ENCODE results near the gene ANGPTL5. TPM values are rescaled to one million over a fixed set of nuclear protein-coding genes. Genes with fewer than 3 reads are reported as not detected.

The ANGPTL5 gene
- total RNA-seq, 2 donors from 2014 or later: 0.57 TPM; not detected in 1

GRCh38 chr11:101881586-101881985 is 34.7 kb downstream of the ANGPTL5 start:
- H3K4me3 ChIP-seq: no peak overlapping the region
- 83% methylated on average over 2 of the region's 2 CpGs for WGBS
- DNase-seq (ENCODE audit: low spot score): no peak
- no peaks in the 10 kb centered on the region for H3K9me3 ChIP-seq
- H3K4me1 ChIP-seq (replicated peaks): no peaks in the 10 kb centered on the region
- no peaks in the 10 kb centered on the region for H3K36me3 ChIP-seq
- H3K27me3 ChIP-seq (replicated peaks; ENCODE audit: insufficient read depth): no peaks in the 10 kb centered on the region
- TF ChIP-seq POLR2A (IDR thresholded peaks at IDR 0.05) (no peak), POLR2AphosphoS5 (IDR thresholded peaks at IDR 0.05) (no peak), CTCF (IDR thresholded peaks at IDR 0.05) (no peak)
- intact Hi-C loops (cut with DNase I): no loop called here
- H3K27ac ChIP-seq: no peak overlapping the region

- TF ChIP-seq POLR2A (IDR thresholded peaks at IDR 0.05): no peak
- TF ChIP-seq POLR2AphosphoS5 (IDR thresholded peaks at IDR 0.05): no peak
- TF ChIP-seq CTCF (IDR thresholded peaks at IDR 0.05): no peak
Observed at GRCh38 chr11:101880222-101880621, 36.1 kb downstream of the ANGPTL5 start.

DNA sequence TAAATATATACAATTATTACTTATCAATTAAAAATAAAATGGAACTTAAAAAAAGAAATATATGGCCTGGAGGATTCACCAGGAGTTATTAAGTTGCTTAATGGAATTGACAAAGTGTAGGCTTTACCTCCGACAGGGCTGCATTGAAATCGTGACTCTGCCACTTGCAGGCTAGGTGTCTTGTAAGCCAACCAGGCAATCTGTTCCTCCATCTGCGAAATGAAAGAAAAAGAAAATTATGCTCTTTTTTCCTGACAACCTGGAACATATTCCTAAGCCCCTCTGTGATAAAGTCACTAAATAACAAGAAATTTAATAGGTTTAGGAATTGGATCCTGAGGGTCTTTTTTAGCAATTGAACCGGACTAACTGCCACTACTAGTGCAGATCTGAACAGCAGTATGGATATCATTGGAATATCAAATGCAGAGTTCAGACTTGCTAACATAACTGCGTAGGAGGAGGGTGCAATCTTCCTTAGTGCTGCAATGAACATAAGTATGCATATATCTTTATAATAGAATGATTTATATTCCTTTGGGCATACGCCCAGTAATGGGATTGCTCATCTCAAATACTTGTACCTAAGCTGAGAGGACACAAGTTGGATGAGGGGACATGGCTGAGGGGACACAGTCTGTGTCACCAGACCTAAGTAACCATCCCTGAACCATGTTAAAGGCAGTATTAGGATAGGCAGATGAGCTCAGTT is 44.0 kb downstream of the ANGPTL5 start:
- no peak overlapping the region for H3K27ac ChIP-seq
- H3K27me3 ChIP-seq (replicated peaks; ENCODE audit: insufficient read depth): no peaks in the 10 kb centered on the region
- H3K4me3 ChIP-seq: no peak overlapping the region
- H3K9me3 ChIP-seq: no peaks in the 10 kb centered on the region
- no peak for DNase-seq (ENCODE audit: low spot score)
- intact Hi-C loops (cut with DNase I): no loop called here
- no peak for TF ChIP-seq POLR2A (IDR thresholded peaks at IDR 0.05)
- no peak for TF ChIP-seq POLR2AphosphoS5 (IDR thresholded peaks at IDR 0.05)
- no peak for TF ChIP-seq CTCF (IDR thresholded peaks at IDR 0.05)
- 83% methylated on average over 6 of the region's 6 CpGs for whole genome bisulfite sequencing
- H3K4me1 ChIP-seq (replicated peaks): no peaks in the 10 kb centered on the region
- H3K36me3 ChIP-seq: no peaks in the 10 kb centered on the region

More at GRCh38 chr11:101880222-101880621, 36.1 kb downstream of the ANGPTL5 start:
- Histone ChIP-seq H3K27me3 (replicated peaks; ENCODE audit: insufficient read depth) (no peaks in the 10 kb centered on the region), H3K4me3 (no peak overlapping the region), H3K4me1 (replicated peaks) (no peaks in the 10 kb centered on the region), H3K27ac (no peak overlapping the region), H3K36me3 (no peaks in the 10 kb centered on the region), H3K9me3 (no peaks in the 10 kb centered on the region)
- 80% methylated on average over 4 of the region's 4 CpGs for WGBS
- DNase-seq (ENCODE audit: low spot score): no peak
- intact Hi-C loops (cut with DNase I): no loop called here

DNA sequence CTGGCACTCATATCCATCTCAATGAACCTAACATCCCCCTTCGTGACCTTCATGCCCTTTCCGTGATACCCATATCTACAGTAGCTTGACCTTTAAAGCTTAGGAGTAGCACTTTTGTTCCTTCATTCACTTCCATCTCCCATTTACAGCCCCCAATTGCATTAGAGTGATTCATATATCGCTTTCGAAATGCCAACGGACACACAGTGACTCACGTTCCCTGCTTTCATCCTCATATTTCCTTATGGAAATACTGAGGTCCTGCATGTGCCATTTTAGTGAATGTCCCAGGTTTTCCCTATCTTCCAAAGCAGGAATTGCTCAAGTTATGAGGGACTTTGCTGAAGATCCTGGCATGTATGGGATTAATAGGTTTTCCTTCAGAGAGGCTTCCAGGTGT is 45.8 kb downstream of the ANGPTL5 start:
- intact Hi-C loops (cut with DNase I): no loop called here
- no peaks in the 10 kb centered on the region for H3K4me1 ChIP-seq (replicated peaks)
- no peak for DNase-seq (ENCODE audit: low spot score)
- H3K9me3 ChIP-seq: no peaks in the 10 kb centered on the region
- H3K4me3 ChIP-seq: no peak overlapping the region
- no peaks in the 10 kb centered on the region for H3K36me3 ChIP-seq
- 97% methylated on average over 6 of the region's 6 CpGs for WGBS
- no peak for TF ChIP-seq POLR2AphosphoS5 (IDR thresholded peaks at IDR 0.05)
- no peak for TF ChIP-seq CTCF (IDR thresholded peaks at IDR 0.05)
- no peak for TF ChIP-seq POLR2A (IDR thresholded peaks at IDR 0.05)
- H3K27ac ChIP-seq: no peak overlapping the region
- H3K27me3 ChIP-seq (replicated peaks; ENCODE audit: insufficient read depth): no peaks in the 10 kb centered on the region

DNA sequence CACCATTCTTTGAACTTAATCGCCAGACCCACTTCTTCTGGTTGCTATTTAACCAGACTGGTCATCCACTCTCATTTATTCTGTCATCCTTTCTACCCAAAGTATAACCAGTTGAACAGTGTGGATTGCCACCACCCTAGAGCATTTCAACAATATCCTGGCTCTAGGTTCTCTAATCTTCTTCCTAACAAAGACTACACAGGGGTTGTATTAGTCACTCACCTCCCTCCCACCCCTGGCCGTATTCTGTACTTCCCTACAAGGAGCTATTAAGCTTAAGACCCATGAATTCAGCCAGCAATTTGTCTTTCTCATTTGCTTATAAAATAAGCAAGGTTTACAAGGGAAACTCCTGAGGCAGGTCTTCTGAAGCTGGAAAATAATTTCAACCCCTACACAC is 48.4 kb downstream of the ANGPTL5 start:
- TF ChIP-seq CTCF (IDR thresholded peaks at IDR 0.05) (no peak), POLR2AphosphoS5 (IDR thresholded peaks at IDR 0.05) (no peak), POLR2A (IDR thresholded peaks at IDR 0.05) (no peak)
- Histone ChIP-seq H3K36me3 (no peaks in the 10 kb centered on the region), H3K4me3 (no peak overlapping the region), H3K9me3 (no peaks in the 10 kb centered on the region), H3K4me1 (replicated peaks) (no peaks in the 10 kb centered on the region), H3K27me3 (replicated peaks; ENCODE audit: insufficient read depth) (no peaks in the 10 kb centered on the region), H3K27ac (no peak overlapping the region)
- no peak for DNase-seq (ENCODE audit: low spot score)
- 83% methylated on average over 2 of the region's 2 CpGs for WGBS
- intact Hi-C loops (cut with DNase I): loop anchor here (10.0 kb wide), 2 partner anchors 407 to 457 kb away; no protein-coding TSS in a partner anchor

Measured in prostate gland (tissue), 2 donors.